GM12873 (cell line): ENCODE data around the gene CYP4B1.

Experiments used
- TF ChIP-seq, protein P1 (sequence below): IDR thresholded peaks from 2 replicates; pipeline ENCODE4 v1.5.1; 2012; ENCODE audit warnings: low read depth, mild to moderate bottlenecking, moderate library complexity, low read length, control low read depth; ENCODE audit not compliant: insufficient read depth; ENCODE audit errors: missing control alignments

Gene CYP4B1

DNA sequence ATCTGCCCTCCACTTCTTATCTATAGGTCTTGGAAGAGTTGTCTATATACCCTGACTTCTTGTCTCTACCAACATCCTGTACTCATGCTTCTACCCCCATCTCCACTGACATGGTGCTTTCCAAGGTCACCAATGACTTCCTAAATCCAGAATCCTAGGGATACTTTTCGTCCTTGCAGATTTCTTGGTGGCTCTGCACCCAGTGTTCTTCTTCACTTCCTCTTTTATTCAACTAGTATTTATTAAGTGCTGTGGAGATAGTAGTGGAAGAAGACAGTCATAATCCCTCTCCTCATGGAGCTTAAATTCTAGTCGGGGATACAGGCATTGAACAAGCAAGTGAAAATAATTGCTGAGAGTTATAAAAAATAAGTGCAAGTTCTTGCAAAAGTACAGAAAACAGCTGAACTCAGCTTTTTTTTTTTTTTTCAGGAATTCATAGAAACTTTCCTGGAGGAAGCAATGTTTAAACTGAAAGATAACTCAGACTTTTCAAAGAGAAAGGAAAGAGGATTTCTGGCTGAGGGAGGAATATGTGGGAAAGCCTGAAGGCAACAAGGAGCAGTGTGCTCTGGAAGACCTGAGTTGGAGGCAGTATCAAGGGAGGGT lies 38.2 kb upstream of the CYP4B1 start:
- TF ChIP-seq, protein P1, sequence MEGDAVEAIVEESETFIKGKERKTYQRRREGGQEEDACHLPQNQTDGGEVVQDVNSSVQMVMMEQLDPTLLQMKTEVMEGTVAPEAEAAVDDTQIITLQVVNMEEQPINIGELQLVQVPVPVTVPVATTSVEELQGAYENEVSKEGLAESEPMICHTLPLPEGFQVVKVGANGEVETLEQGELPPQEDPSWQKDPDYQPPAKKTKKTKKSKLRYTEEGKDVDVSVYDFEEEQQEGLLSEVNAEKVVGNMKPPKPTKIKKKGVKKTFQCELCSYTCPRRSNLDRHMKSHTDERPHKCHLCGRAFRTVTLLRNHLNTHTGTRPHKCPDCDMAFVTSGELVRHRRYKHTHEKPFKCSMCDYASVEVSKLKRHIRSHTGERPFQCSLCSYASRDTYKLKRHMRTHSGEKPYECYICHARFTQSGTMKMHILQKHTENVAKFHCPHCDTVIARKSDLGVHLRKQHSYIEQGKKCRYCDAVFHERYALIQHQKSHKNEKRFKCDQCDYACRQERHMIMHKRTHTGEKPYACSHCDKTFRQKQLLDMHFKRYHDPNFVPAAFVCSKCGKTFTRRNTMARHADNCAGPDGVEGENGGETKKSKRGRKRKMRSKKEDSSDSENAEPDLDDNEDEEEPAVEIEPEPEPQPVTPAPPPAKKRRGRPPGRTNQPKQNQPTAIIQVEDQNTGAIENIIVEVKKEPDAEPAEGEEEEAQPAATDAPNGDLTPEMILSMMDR = no peak

DNA sequence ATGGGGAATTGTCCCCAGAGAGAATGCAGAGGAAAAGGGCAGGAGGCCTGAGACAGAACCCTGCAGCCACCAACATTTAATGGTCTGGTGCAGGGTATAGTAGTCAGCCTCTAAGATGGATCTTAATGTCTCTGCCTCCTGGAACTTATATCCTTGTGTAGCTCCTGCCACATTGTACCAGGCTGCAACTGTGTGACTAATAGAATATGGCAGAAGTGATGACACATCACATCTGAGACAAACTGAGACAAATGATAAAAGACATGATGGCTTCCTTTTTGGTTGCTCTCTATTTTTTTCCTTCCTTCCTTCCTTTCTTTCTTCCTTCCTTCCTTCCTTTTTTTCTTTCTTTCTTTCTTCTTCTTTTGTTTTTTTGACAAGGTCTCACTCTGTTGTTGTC lies 37.1 kb upstream of the CYP4B1 start:
- TF ChIP-seq, protein P1 = no peak

DNA sequence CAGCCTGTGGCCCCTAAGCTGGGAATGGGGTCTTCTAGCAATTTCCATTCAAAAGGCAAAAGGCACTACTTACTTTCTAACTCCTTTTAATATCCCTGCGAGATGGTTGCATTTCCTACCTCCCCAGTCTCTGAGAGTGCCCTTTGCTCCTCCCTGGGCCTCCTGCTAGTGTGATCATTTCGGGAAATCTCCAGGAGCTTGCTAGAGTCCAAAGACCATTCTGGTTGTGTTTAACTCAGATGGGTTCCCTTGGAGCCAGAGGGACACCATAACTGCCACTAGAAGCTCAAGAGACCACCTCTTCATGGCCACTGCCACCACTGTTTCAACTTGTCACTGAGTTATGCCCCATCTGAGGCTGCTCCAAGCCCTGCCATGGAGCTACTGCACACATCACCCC lies 34.4 kb upstream of the CYP4B1 start:
- TF ChIP-seq, protein P1 = no peak

DNA sequence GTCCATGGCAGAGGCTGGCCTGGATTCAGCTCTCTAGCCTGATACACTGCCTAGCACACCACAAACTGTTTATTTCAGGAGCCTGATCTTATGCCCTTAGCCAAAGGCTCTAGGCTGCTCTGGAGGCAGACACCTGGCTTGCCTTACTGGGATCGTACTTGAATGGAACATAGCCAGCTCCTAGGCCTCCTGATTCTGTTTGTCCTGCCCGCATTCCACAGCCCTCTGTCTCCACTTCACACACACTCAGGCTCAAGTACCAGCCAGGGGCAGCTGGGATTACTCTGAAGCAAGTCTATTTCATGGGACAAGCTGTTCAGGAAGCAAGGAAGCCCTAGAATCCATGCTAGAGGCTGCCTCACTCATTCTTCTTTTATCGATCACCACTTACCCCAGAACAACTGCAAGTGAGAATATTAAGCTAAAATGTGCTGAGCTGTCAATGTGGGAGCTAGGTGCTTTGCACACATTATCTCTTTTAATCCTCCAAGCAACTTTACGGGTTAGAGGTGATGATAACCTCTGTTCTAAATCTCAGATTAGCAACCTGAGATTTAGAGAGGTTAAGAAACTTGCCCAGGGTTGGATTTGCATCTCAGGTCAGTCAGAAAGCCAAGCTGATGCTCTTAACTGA lies 31.1 kb upstream of the CYP4B1 start:
- TF ChIP-seq, protein P1 = no peak

DNA sequence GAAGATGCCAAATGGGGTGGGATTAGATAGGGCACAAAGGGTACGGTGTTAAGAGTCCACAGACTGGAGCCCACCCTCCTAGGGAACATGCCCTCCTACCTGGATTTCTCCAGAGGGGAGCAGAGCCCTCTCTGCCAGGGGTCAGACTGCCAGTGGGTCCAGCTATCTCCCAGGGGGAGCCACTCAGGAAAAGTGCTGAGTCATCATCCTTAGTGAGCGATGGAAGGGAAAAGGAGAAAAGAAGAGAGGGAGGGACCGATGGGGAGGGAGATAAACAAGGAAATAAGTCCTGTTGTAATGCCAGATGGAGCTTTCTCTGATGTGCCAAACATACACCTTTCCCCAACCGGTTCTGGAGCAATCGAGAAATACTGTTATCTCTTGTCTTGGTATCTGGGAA lies 30.4 kb upstream of the CYP4B1 start:
- TF ChIP-seq, protein P1 = no peak

DNA sequence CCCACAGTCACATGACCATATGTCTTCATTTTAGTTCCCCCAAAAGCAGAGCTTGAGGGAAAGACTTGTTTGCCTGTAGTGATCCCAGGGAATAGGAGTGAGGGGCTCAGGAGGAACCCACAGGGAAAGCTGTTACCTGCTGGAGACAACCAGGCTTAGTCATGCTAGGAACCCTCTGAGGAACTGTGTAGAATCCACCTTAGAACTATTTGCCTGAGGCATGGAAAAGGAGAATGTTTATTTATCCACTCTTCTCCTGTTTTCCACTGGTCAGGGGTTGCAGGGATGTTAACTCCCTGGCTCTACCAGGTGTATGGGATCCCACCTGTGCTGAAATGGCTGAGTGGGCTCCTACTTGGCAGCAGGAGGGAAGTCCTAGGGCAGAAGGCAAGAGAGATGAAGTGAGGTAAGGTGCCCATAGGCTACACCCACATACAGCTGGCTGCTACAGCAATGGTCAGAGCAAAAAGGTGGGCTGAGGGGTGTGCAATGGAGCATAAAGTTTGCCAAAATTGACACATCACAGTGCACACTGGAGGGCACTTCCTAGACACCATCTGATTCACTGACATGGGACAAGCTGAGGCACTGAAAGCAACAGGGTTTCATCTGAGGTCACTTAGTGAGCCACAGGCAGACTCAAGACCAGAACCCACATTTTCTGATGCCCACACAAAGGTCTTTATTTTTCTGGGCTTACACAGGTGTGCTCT lies 29.7 kb upstream of the CYP4B1 start:
- TF ChIP-seq, protein P1 = no peak

DNA sequence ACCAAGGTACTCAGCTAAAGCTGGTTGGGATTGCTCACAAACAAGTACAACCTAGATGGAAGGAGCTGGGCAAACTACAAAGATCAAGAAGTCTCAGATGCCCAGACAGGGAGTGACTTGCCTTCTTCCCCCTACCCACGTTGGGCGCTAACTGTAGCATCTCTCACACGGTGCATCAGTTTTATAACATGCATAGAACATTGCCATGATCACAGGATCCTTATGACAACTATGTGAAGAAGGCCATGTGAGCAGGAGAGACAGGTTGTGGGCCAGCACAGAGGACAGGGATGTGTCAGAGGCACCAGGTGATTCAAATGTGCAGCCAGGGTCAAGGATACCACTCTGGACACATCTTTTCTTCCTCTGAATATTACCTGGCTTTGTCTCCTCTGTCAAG lies 28.3 kb upstream of the CYP4B1 start:
- TF ChIP-seq, protein P1 = no peak
